ENCODE results near the gene TSPAN4.

DNA sequence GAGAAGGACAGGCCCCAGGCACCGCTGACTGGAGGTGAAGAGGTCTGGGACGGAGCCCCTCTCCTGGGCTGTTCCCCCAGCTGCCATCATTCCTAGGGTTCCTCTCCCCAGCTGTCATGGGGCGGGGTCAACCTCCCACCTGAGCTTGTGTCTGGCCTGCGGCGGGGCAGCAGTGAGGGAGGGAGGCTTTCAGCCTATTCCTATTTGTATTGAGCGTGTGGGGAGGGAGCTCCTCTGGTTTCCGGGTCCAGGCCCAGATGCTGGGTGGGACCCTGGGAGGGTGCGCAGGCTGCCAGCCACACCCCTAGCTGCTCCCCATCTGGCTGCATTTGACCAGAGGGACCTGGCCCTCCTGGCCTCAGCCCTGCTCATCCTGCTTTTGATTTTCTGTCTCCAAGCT is 13.7 kb downstream of the TSPAN4 start:
- TF ChIP-seq, protein P1, sequence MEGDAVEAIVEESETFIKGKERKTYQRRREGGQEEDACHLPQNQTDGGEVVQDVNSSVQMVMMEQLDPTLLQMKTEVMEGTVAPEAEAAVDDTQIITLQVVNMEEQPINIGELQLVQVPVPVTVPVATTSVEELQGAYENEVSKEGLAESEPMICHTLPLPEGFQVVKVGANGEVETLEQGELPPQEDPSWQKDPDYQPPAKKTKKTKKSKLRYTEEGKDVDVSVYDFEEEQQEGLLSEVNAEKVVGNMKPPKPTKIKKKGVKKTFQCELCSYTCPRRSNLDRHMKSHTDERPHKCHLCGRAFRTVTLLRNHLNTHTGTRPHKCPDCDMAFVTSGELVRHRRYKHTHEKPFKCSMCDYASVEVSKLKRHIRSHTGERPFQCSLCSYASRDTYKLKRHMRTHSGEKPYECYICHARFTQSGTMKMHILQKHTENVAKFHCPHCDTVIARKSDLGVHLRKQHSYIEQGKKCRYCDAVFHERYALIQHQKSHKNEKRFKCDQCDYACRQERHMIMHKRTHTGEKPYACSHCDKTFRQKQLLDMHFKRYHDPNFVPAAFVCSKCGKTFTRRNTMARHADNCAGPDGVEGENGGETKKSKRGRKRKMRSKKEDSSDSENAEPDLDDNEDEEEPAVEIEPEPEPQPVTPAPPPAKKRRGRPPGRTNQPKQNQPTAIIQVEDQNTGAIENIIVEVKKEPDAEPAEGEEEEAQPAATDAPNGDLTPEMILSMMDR (conservative IDR thresholded peaks at IDR 0.05 in 1 of 2, IDR thresholded peaks at IDR 0.05 in 1 of 2; ENCODE audit: low read depth in 1 of 2, low read length in 2 of 2) = no peak
- TF ChIP-seq EZH2 (IDR thresholded peaks at IDR 0.05; ENCODE audit: low read length, missing control alignments) = no peak

All from fibroblast of lung (primary cell).